HCT116 (cell line): Measurements from ENCODE around the gene STRN3.

ENCODE experiments used
- ATF3 ChIP-seq: IDR thresholded peaks from 2 replicates; pipeline ENCODE4 v1.6.1; 2012
- CTCF ChIP-seq, 3 experiments: fragments of 200-600 bp in 1 of 3; sonication (generic) in 1 of 3; IDR thresholded peaks in 2 of 3; conservative IDR thresholded peaks in 1 of 3; 2 replicates each; pipeline ENCODE4 v1.5.1; 2012 to 2017; ENCODE audit warnings: low read depth in 2 of 3, low read length in 2 of 3, antibody characterized with exemption in 1 of 3, borderline replicate concordance in 1 of 3, control low read depth in 1 of 3, mild to moderate bottlenecking in 1 of 3, mixed read lengths in 1 of 3, mixed run types in 1 of 3, moderate library complexity in 1 of 3; ENCODE audit not compliant: insufficient read depth in 1 of 3

- TF ChIP-seq CTCF (IDR thresholded peaks at IDR 0.05 in 2 of 3, conservative IDR thresholded peaks at IDR 0.05 in 1 of 3; ENCODE audit: borderline replicate concordance in 1 of 3, insufficient read depth in 1 of 3, low read depth in 2 of 3, low read length in 2 of 3) (no peak), ATF3 (no peak)
Measured at GRCh38 chr14:31070431-31070830, 44.3 kb upstream of the STRN3 start.
